ENCODE data around the gene PPM1J.

Gene PPM1J

DNA sequence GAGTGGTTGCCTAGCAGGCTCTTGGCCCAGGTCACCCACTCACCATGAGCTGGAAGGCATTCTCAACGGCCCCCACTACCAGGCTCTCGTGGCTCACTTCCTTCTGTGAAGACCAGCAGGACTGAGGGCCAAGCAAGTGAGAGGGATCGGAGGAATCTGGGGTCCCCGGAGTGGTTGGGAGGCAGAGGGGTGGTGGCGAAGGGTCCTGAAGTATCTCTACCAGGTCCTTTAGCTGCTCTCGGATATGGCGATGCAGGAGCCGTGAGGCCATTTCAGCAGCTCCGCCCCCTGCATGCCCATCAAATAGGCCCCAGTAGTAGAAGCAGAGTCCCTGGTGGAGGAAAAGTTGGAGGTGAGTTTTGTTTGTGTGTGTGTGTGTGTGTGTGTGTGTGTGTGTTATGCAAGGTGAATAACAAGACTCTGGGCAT lies 2.4 kb downstream of the PPM1J start:
- no peaks in the 10 kb centered on the region for H3K9me3 ChIP-seq (ENCODE audit: control insufficient read depth, low read length)
- H3K36me3 ChIP-seq (ENCODE audit: control insufficient read depth, insufficient read depth, low read length), result no peaks in the 10 kb centered on the region
- H3K4me3 ChIP-seq (ENCODE audit: insufficient read depth, low read depth, low read length), result no peak overlapping the region
- peaks cover 39% of the 10 kb centered on the region for H3K27me3 ChIP-seq (ENCODE audit: control insufficient read depth, insufficient read depth, low read length, poor library complexity, severe bottlenecking)
- 77 to 79% methylated on average over 9 of the region's 9 CpGs for WGBS, 2 experiments
- H3K27ac ChIP-seq (ENCODE audit: insufficient read depth, low read depth, low read length, poor library complexity, severe bottlenecking), result no peak overlapping the region
- H3K4me1 ChIP-seq (ENCODE audit: control insufficient read depth, insufficient read depth, low read length), result peaks cover 16% of the 10 kb centered on the region

GRCh38 chr1:112712191-112712590 lies 2.9 kb downstream of the PPM1J start:
- peaks cover 16% of the 10 kb centered on the region for H3K4me1 ChIP-seq (ENCODE audit: control insufficient read depth, insufficient read depth, low read length)
- 88 to 93% methylated on average over 7 of the region's 7 CpGs for WGBS, 2 experiments
- no peak overlapping the region for H3K4me3 ChIP-seq (ENCODE audit: insufficient read depth, low read depth, low read length)
- H3K36me3 ChIP-seq (ENCODE audit: control insufficient read depth, insufficient read depth, low read length), result no peaks in the 10 kb centered on the region
- H3K27me3 ChIP-seq (ENCODE audit: control insufficient read depth, insufficient read depth, low read length, poor library complexity, severe bottlenecking), result peaks cover 42% of the 10 kb centered on the region
- H3K9me3 ChIP-seq (ENCODE audit: control insufficient read depth, low read length), result no peaks in the 10 kb centered on the region
- no peak overlapping the region for H3K27ac ChIP-seq (ENCODE audit: insufficient read depth, low read depth, low read length, poor library complexity, severe bottlenecking)

DNA sequence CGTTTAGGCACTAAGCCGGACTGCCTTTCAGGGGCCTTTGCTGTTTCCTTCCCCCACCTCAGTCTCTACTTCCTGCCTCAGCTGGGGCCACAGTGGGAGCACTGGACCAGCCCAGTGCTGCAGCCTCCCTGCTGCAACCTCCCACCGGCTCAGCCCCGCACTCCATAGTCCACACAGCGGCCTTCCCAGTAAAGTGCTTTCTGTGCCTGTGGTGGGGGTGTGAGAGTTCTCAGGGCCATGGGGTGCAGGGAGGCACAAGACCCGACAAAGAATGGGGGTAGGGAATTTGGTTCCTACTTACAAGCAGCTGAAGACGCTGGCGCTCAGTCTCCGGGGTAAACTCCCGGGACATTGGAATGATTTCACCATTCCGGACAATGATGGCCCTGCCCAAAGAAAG lies 3.5 kb downstream of the PPM1J start:
- no peak overlapping the region for H3K27ac ChIP-seq (ENCODE audit: insufficient read depth, low read depth, low read length, poor library complexity, severe bottlenecking)
- WGBS, 2 experiments, result 76 to 80% methylated on average over 11 of the region's 11 CpGs
- no peaks in the 10 kb centered on the region for H3K36me3 ChIP-seq (ENCODE audit: control insufficient read depth, insufficient read depth, low read length)
- H3K9me3 ChIP-seq (ENCODE audit: control insufficient read depth, low read length), result no peaks in the 10 kb centered on the region
- no peak overlapping the region for H3K4me3 ChIP-seq (ENCODE audit: insufficient read depth, low read depth, low read length)
- H3K4me1 ChIP-seq (ENCODE audit: control insufficient read depth, insufficient read depth, low read length), result peaks cover 16% of the 10 kb centered on the region
- peaks cover 43% of the 10 kb centered on the region for H3K27me3 ChIP-seq (ENCODE audit: control insufficient read depth, insufficient read depth, low read length, poor library complexity, severe bottlenecking)

DNA sequence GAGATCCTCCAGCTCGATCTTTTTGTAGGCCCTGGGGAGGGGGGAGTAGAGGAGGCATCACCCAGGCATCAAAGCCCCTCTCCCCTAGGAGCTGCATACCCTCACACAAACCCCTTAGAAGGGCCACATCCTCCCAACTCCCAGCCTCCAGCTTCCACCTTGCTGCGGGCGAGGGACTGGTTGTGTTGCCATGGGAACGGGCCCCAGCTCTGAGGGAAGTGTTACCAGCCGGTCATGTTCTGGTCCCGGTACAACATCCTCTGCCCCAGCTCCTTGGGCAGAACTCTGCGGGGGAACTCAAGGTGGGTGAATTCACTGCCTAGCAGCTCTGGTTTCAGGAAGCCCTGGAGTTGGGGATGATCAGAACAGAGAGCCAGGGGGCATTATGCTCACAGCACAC lies 4.1 kb downstream of the PPM1J start:
- WGBS, 2 experiments, result 72 to 82% methylated on average over 6 to 7 of the region's 7 CpGs
- Histone ChIP-seq H3K27ac (ENCODE audit: insufficient read depth, low read depth, low read length, poor library complexity, severe bottlenecking) (no peak overlapping the region), H3K27me3 (ENCODE audit: control insufficient read depth, insufficient read depth, low read length, poor library complexity, severe bottlenecking) (peaks cover 47% of the 10 kb centered on the region), H3K4me1 (ENCODE audit: control insufficient read depth, insufficient read depth, low read length) (peaks cover 14% of the 10 kb centered on the region), H3K9me3 (ENCODE audit: control insufficient read depth, low read length) (no peaks in the 10 kb centered on the region), H3K4me3 (ENCODE audit: insufficient read depth, low read depth, low read length) (no peak overlapping the region), H3K36me3 (ENCODE audit: control insufficient read depth, insufficient read depth, low read length) (no peaks in the 10 kb centered on the region)

- peaks cover 14% of the 10 kb centered on the region for H3K4me1 ChIP-seq (ENCODE audit: control insufficient read depth, insufficient read depth, low read length)
- H3K27ac ChIP-seq (ENCODE audit: insufficient read depth, low read depth, low read length, poor library complexity, severe bottlenecking), result no peak overlapping the region
- H3K36me3 ChIP-seq (ENCODE audit: control insufficient read depth, insufficient read depth, low read length), result no peaks in the 10 kb centered on the region
- WGBS, 2 experiments, result 92 to 98% methylated on average over 3 of the region's 3 CpGs
- H3K9me3 ChIP-seq (ENCODE audit: control insufficient read depth, low read length), result no peaks in the 10 kb centered on the region
- H3K4me3 ChIP-seq (ENCODE audit: insufficient read depth, low read depth, low read length), result no peak overlapping the region
- H3K27me3 ChIP-seq (ENCODE audit: control insufficient read depth, insufficient read depth, low read length, poor library complexity, severe bottlenecking), result peaks cover 47% of the 10 kb centered on the region
Measured at GRCh38 chr1:112710586-112710985, 4.5 kb downstream of the PPM1J start.

- H3K9me3 ChIP-seq (ENCODE audit: control insufficient read depth, low read length), result no peaks in the 10 kb centered on the region
- H3K4me3 ChIP-seq (ENCODE audit: insufficient read depth, low read depth, low read length), result no peak overlapping the region
- peaks cover 18% of the 10 kb centered on the region for H3K4me1 ChIP-seq (ENCODE audit: control insufficient read depth, insufficient read depth, low read length)
- no peaks in the 10 kb centered on the region for H3K36me3 ChIP-seq (ENCODE audit: control insufficient read depth, insufficient read depth, low read length)
- no peak overlapping the region for H3K27ac ChIP-seq (ENCODE audit: insufficient read depth, low read depth, low read length, poor library complexity, severe bottlenecking)
- peaks cover 44% of the 10 kb centered on the region for H3K27me3 ChIP-seq (ENCODE audit: control insufficient read depth, insufficient read depth, low read length, poor library complexity, severe bottlenecking)
- WGBS, 2 experiments, result 94 to 96% methylated on average over 7 of the region's 7 CpGs
Measured at GRCh38 chr1:112710159-112710558, 5.0 kb downstream of the PPM1J start.

DNA sequence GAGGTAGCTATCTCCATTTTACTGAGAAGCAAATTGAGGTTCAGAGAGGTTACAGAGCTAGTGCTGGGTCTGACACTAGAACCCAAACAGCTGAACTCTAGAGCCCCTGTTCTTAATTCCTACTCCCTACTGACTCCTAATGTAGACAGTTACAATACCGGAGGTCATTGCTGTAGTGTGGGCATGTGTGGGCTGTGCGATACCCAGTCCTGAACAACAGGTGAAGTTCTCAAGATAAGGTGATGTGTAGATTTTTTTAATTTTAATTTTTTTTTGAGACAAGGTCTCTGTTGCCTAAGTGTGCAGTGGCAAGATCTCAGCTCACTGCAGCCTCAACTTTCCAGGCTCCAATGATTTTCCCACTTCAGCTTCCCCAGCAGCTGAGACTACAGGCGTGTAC lies 6.6 kb downstream of the PPM1J start:
- H3K4me3 ChIP-seq (ENCODE audit: insufficient read depth, low read depth, low read length), result no peak overlapping the region
- peaks cover 24% of the 10 kb centered on the region for H3K4me1 ChIP-seq (ENCODE audit: control insufficient read depth, insufficient read depth, low read length)
- peaks cover 28% of the 10 kb centered on the region for H3K27me3 ChIP-seq (ENCODE audit: control insufficient read depth, insufficient read depth, low read length, poor library complexity, severe bottlenecking)
- H3K9me3 ChIP-seq (ENCODE audit: control insufficient read depth, low read length), result no peaks in the 10 kb centered on the region
- H3K27ac ChIP-seq (ENCODE audit: insufficient read depth, low read depth, low read length, poor library complexity, severe bottlenecking), result no peak overlapping the region
- H3K36me3 ChIP-seq (ENCODE audit: control insufficient read depth, insufficient read depth, low read length), result no peaks in the 10 kb centered on the region
- WGBS, 2 experiments, result 89 to 92% methylated on average over 2 to 3 of the region's 3 CpGs

DNA sequence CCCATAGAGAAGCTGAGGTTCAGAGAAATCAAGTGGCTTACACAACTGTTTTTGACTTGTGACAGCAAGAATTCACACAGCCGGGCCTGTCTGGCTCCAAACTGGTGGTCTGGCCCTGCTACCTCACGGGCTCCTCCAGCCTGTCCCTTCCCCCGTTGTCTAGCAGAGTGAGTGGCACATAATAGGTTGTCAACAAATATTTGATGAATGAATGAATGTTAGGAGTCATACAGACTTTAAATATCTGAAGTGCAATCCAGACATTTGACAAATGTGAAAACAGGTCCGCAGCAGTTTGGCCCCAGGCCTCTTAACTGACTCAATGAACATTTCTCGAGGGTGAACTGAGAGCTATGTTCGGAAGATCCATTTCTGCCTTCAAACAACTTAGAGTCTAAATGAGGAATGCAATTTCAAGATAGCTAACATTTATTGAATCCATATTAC lies 7.1 kb downstream of the PPM1J start:
- Histone ChIP-seq H3K27ac (ENCODE audit: insufficient read depth, low read depth, low read length, poor library complexity, severe bottlenecking) (no peak overlapping the region), H3K4me1 (ENCODE audit: control insufficient read depth, insufficient read depth, low read length) (peaks cover 24% of the 10 kb centered on the region), H3K9me3 (ENCODE audit: control insufficient read depth, low read length) (no peaks in the 10 kb centered on the region), H3K36me3 (ENCODE audit: control insufficient read depth, insufficient read depth, low read length) (no peaks in the 10 kb centered on the region), H3K4me3 (ENCODE audit: insufficient read depth, low read depth, low read length) (no peak overlapping the region), H3K27me3 (ENCODE audit: control insufficient read depth, insufficient read depth, low read length, poor library complexity, severe bottlenecking) (peaks cover 23% of the 10 kb centered on the region)
- WGBS, 2 experiments, result 87 to 89% methylated on average over 6 of the region's 6 CpGs

- H3K27ac ChIP-seq (ENCODE audit: insufficient read depth, low read depth, low read length, poor library complexity, severe bottlenecking), result no peak overlapping the region
- H3K4me1 ChIP-seq (ENCODE audit: control insufficient read depth, insufficient read depth, low read length), result peaks cover 28% of the 10 kb centered on the region
- H3K4me3 ChIP-seq (ENCODE audit: insufficient read depth, low read depth, low read length), result peak overlapping the region; percentile 66
- 3 to 4% methylated on average over 39 to 42 of the region's 42 CpGs for WGBS, 2 experiments
- no peaks in the 10 kb centered on the region for H3K9me3 ChIP-seq (ENCODE audit: control insufficient read depth, low read length)
- peaks cover 23% of the 10 kb centered on the region for H3K27me3 ChIP-seq (ENCODE audit: control insufficient read depth, insufficient read depth, low read length, poor library complexity, severe bottlenecking)
- H3K36me3 ChIP-seq (ENCODE audit: control insufficient read depth, insufficient read depth, low read length), result no peaks in the 10 kb centered on the region
Measured at GRCh38 chr1:112707221-112708001, 7.7 kb downstream of the PPM1J start.

DNA sequence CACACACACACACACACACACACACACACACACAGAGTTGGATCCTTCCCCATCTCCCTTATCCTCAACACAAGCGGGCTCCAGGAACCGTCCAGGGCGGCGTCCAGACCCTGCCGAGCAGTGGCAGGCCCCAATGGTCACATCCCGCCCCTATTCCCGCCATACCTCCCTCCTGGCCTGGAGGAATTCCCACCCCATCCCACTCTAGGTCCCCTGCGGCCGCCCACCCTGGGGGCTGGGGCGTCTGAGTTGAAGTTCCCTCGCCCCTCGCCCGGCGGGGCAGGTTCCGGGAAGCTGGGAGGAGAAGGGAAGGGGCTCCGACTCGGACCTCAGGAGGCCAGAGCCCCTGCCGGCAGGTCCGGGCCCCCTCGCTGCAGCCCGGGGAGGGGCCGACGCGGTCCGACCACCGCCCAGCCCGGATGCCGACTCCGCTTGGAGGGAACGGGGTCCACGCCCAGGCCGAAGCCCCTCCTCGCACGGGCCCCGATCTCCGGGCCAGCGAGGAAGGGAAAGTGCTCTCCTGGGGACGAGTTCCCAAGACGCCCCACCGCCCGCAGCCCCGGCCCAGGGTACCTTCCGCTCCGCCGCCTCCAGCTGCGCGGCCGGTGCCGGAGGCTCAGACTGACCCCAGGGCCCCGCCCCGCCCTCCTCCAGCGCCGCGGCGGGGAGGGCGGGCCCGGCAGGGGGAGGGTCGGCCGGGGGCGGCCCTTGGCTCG lies 8.5 kb downstream of the PPM1J start, which contains the start of gene RHOC:
Gene RHOC, minus strand, starts transcription at position 623 of the 716 bp plus-strand sequence. CDS start 3,328 bp downstream, outside the sequence.
- Histone ChIP-seq H3K27me3 (ENCODE audit: control insufficient read depth, insufficient read depth, low read length, poor library complexity, severe bottlenecking) (peaks cover 23% of the 10 kb centered on the region), H3K4me1 (ENCODE audit: control insufficient read depth, insufficient read depth, low read length) (peaks cover 28% of the 10 kb centered on the region), H3K4me3 (ENCODE audit: insufficient read depth, low read depth, low read length) (peak within 1 kb of the TSS; percentile 66), H3K27ac (ENCODE audit: insufficient read depth, low read depth, low read length, poor library complexity, severe bottlenecking) (no peak within 1 kb of the TSS), H3K9me3 (ENCODE audit: control insufficient read depth, low read length) (no peaks in the 10 kb centered on the region), H3K36me3 (ENCODE audit: control insufficient read depth, insufficient read depth, low read length) (no peaks in the 10 kb centered on the region)
- WGBS, 2 experiments, result 1% methylated on average over 61 of the region's 61 CpGs
